Measurements from ENCODE around the gene PDE6H. TPM values are rescaled to one million over a fixed set of nuclear protein-coding genes. Genes with fewer than 3 reads are reported as not detected.

Gene PDE6H
- total RNA-seq, 1 donor from 2014 or later = not detected

GRCh38 chr12:15020156-15020555 is 47.3 kb downstream of the PDE6H start:
- DNase-seq = no peak
- Mint-ChIP-seq H3K27me3 (ENCODE audit: unreplicated experiment) (no peaks in the 10 kb centered on the region), H3K27ac (ENCODE audit: unreplicated experiment) (no peak overlapping the region), H3K4me1 (ENCODE audit: low read depth, unreplicated experiment) (no peaks in the 10 kb centered on the region), H3K4me3 (ENCODE audit: unreplicated experiment) (no peak overlapping the region), H3K36me3 (ENCODE audit: unreplicated experiment) (no peaks in the 10 kb centered on the region), H3K9me3 (ENCODE audit: unreplicated experiment) (no peaks in the 10 kb centered on the region)
- no peak for TF ChIP-seq CTCF (IDR thresholded peaks at IDR 0.05; ENCODE audit: partially characterized antibody, unreplicated experiment)

Other genes with a start within 250 kb of the PDE6H start
- gene WBP11, start 169.6 kb upstream of the PDE6H start, total RNA-seq (ENCODE audit: unreplicated experiment) = 54.6 TPM
- 0.88 TPM for gene C12orf60, start 169.4 kb upstream of the PDE6H start, total RNA-seq (ENCODE audit: unreplicated experiment)
- not detected for gene SMCO3, start 158.9 kb upstream of the PDE6H start, total RNA-seq (ENCODE audit: unreplicated experiment)
- gene ART4, start 129.5 kb upstream of the PDE6H start, total RNA-seq (ENCODE audit: unreplicated experiment) = not detected
- not detected for gene MGP, start 87.2 kb upstream of the PDE6H start, total RNA-seq (ENCODE audit: unreplicated experiment)
- gene ERP27, start 34.5 kb upstream of the PDE6H start, total RNA-seq (ENCODE audit: unreplicated experiment) = not detected
- not detected for gene ARHGDIB, start 11.4 kb upstream of the PDE6H start, total RNA-seq (ENCODE audit: unreplicated experiment)
- gene RERG, start 248.4 kb downstream of the PDE6H start, total RNA-seq (ENCODE audit: unreplicated experiment) = not detected

Measured in glutamatergic neuron (in vitro differentiated cells).